GM21723 (cell line): Measurements from ENCODE around the gene NUDT22.
A peak's percentile ranks its signal among the peaks of the same experiment; 100 is the strongest.

Experiments
- ATAC-seq: cut with Tn5 transposase; IDR thresholded peaks from one replicate; pipeline ENCODE4 v1.9.1; 2021; ENCODE audit warnings: mild to moderate bottlenecking, moderate library complexity; ENCODE audit not compliant: unreplicated experiment

NUDT22 gene

GRCh38 chr11:64226507-64227051 is 505 bp downstream of the NUDT22 start:
- ATAC-seq = peak; percentile 36

- ATAC-seq = no peak
Observed at GRCh38 chr11:64227405-64227956, 1.4 kb downstream of the NUDT22 start.

- ATAC-seq = no peak
Observed at GRCh38 chr11:64229090-64229743, 3.1 kb downstream of the NUDT22 start.

- no peak for ATAC-seq
Observed at GRCh38 chr11:64229744-64230170, 3.7 kb downstream of the NUDT22 start.

GRCh38 chr11:64230171-64230984 is 4.3 kb downstream of the NUDT22 start, which contains the start of gene DNAJC4:
TSS of gene DNAJC4 (plus strand) at chr11:64230548. CDS start at chr11:64230855, 307 bp downstream.
- ATAC-seq = peak; percentile 43

- no peak for ATAC-seq
Observed at GRCh38 chr11:64230985-64231365, 4.9 kb downstream of the NUDT22 start.

GRCh38 chr11:64231546-64231945 is 5.5 kb downstream of the NUDT22 start:
- ATAC-seq = no peak

GRCh38 chr11:64232182-64232966 is 6.3 kb downstream of the NUDT22 start:
- no peak for ATAC-seq

GRCh38 chr11:64232967-64233315 is 6.9 kb downstream of the NUDT22 start:
- ATAC-seq = no peak

GRCh38 chr11:64233913-64234586 is 8.0 kb downstream of the NUDT22 start, which contains the start of gene VEGFB:
TSS of gene VEGFB (plus strand) at chr11:64234584. CDS start at chr11:64234834, 250 bp downstream.
- peak; percentile 44 for ATAC-seq

- ATAC-seq = no peak
Observed at GRCh38 chr11:64234647-64235379, 8.7 kb downstream of the NUDT22 start.

- no peak for ATAC-seq
Observed at GRCh38 chr11:64235437-64236161, 9.5 kb downstream of the NUDT22 start.

- no peak for ATAC-seq
Observed at GRCh38 chr11:64237484-64237951, 11.4 kb downstream of the NUDT22 start.

GRCh38 chr11:64238076-64238475 is 12.0 kb downstream of the NUDT22 start:
- no peak for ATAC-seq

- no peak for ATAC-seq
Observed at GRCh38 chr11:64238999-64239398, 12.9 kb downstream of the NUDT22 start.

GRCh38 chr11:64239662-64240434 is 13.8 kb downstream of the NUDT22 start:
- ATAC-seq = peak; percentile 7

GRCh38 chr11:64240435-64241240 is 14.6 kb downstream of the NUDT22 start, which contains the start of gene FKBP2:
TSS of gene FKBP2 (plus strand) at chr11:64241095. CDS start at chr11:64242388, 1,293 bp downstream.
- peak; percentile 45 for ATAC-seq
